Endometrial microvascular endothelial cells (primary cell): ENCODE data around the gene UQCR10. TPM values are rescaled to one million over a fixed set of nuclear protein-coding genes. Genes with fewer than 3 reads are reported as not detected.

Source experiments
- in situ Hi-C: cut with HindIII; loops from 2 replicates; pipeline ENCODE4 v1.10.0; 2017; ENCODE audit warnings: low sequenced_read_pairs, low pct_unique_long_range_greater_than_20kb; ENCODE audit errors: inconsistent ontology term
- total RNA-seq: library from RNA; depleted of rRNA; stranded (reverse); fragments of >200 nt; gene quantifications from one replicate; pipeline ENCODE4 v1.2.3, GENCODE V29; 2015; ENCODE audit errors: inconsistent ontology term

UQCR10 gene
- total RNA-seq, result 59.6 TPM

- in situ Hi-C loops, result no loop called here
Measured at GRCh38 chr22:29767171-29768051, at the start of gene UQCR10. UQCR10 (plus strand) TSS chr22:29767369; CDS start chr22:29767399, 30 bp downstream.

DNA sequence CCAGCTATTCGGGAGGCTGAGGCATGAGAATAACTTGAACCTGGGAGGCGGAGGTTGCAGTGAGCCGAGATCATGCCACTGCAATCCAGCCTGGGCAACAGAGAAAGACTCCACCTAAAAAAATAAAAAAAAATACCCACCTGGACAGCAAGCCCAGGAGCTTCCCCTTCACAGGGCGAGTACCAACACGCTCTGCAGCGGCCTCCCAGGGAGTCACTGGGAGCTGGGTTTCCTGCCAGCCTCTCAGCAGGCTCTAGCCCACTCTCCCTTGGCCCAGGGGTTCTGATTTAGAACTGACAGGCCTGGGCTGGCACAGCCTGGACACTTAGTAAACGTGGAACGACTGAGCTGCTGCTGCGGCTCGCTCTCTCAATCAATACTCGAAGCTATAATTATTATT lies 49.4 kb upstream of the UQCR10 start:
- in situ Hi-C loops, result no loop called here

- in situ Hi-C loops, result no loop called here
Measured at GRCh38 chr22:29718949-29719898, 47.9 kb upstream of the UQCR10 start.

DNA sequence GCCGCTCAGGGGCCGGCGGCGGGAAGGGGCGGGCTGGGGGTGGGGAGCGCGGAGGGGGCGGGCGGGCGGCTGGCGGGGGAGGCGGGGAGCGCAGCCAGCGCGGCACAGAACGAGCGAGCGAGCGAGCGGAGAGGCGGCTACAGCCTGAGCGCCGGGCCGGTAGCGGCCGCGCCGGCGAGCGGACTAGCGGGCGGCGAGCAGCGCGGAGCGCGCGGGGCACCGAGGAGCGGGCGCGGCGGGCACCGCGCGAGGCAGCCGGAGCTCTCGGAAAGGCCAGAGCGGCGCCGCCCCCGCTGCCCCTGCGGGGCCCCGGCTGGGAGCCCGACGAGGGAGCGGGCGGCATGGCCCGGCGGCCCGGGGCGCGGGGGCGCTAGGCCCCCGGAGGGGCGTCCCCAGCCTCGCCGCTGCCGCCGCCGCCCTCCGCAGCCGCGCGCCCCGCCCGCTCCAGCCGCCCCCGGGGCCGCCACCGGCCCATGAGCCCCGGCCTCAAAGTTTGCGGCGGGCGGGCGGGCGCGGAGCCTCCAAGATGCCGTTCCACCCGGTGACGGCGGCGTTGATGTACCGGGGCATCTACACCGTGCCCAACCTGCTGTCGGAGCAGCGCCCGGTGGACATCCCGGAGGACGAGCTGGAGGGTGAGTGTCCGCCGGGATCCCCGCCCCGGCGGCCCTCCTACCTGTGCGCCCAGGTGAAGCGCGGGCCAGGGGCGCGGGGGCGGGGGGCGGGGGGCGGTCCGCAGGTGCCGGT lies 47.1 kb upstream of the UQCR10 start, which contains the start of gene CABP7:
TSS of gene CABP7 (plus strand) at position 105 of the 747 bp plus-strand sequence. CDS start at position 527, 422 bp downstream.
- in situ Hi-C loops, result no loop called here

- in situ Hi-C loops, result no loop called here
Measured at GRCh38 chr22:29720811-29721323, 46.3 kb upstream of the UQCR10 start.

DNA sequence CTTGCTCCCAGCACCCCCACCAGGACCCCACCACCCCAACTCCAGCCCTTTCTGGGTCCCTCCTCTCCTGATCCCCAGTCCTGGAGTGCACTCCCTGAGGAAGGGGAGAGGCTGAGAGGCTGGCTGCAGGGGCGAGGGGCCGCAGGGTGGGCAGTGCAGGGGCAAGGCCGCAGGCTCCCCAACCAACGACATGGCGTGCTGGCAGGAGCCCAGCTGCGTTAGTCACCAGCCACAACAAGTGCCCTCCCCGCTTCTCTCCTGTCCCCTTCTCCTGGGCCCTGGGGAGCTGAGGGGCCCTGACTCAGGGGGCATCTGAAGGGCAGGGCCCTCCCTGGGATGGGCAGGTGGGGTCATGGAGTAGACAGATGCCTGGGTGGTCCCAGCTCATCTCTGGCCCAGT lies 45.0 kb upstream of the UQCR10 start:
- in situ Hi-C loops, result no loop called here

- in situ Hi-C loops, result no loop called here
Measured at GRCh38 chr22:29722587-29722986, 44.6 kb upstream of the UQCR10 start.

- in situ Hi-C loops, result no loop called here
Measured at GRCh38 chr22:29723766-29724165, 43.4 kb upstream of the UQCR10 start.

DNA sequence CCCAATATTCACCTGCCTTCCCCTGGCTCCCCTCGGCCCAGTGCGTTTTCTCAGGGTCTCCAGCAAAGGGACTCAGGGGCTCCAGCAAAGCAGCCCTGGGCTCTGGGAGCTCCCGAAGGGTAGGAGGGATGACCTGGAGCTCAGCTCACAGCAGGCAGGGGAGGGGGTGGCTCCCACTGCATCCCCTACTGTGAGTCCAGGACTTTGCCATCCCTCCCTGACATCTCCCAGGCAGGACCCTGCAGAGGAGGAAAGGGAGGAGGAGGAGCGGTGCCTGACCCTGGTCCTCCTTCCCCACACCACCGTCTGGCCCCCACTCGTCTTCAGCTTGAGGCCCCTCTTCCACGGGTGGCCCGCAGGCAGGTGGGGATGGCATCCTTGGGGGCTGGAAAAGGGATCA lies 42.3 kb upstream of the UQCR10 start:
- in situ Hi-C loops, result no loop called here

- in situ Hi-C loops, result no loop called here
Measured at GRCh38 chr22:29726106-29726505, 41.1 kb upstream of the UQCR10 start.

- in situ Hi-C loops, result no loop called here
Measured at GRCh38 chr22:29726512-29727130, 40.5 kb upstream of the UQCR10 start.

DNA sequence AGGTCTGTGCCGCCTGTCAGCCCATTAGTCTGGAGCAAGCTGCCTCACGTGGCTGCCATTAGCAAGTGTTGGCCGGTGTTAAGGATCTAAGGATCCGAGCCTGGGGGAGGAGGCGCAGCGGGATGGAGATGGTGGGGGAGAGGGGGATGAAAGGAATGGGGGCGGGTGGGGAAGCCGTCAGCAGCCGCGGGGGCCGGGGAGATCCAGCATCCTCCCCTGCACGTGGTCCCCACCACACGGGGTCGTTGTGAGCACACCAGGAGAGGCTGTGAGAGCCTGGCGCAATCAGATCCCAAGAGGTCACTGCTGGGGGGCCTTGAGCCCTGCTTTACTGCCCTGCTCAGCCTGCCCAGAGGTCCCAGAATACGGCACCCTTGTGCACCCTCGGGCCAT lies 40.0 kb upstream of the UQCR10 start:
- in situ Hi-C loops, result no loop called here

DNA sequence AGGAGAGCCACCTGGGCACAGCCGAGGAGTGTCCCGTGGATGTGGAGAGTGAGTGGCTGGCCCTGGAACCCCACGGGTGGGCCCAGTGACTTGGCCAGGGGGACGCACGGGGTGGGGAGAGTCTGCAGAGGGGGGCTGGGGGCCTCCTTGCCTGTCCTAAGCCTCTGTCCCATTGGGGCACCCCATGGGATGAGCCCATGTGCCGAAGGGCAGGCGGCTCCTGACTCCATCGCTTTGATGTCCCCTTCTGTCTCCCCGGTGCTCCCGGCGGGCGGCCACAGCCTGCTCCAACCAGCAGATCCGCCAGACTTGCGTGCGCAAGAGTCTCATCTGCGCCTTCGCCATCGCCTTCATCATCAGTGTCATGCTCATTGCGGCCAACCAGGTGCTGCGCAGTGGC lies 38.0 kb upstream of the UQCR10 start:
- in situ Hi-C loops, result no loop called here

- in situ Hi-C loops, result no loop called here
Measured at GRCh38 chr22:29731058-29731850, 35.9 kb upstream of the UQCR10 start.

DNA sequence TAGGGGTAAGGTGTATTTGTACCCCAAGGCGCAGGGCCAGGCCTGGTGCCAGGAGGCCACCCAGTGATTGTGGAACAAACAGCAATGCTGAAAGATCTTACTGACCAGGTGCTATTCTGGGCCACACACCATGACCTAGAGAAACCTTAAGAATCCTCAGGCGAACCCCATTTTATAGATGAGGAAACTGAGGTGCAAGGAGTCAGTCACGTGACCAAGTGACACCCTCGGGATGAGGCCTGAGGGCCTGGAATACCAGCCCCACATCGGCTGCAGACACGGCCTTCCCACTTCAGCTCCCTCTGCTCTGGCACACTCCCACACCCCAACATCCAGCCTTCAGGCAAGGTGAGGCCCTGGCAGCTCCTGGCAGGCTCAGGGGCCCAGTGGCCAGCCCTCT lies 34.3 kb upstream of the UQCR10 start:
- in situ Hi-C loops, result no loop called here

GRCh38 chr22:29733362-29734201 lies 33.6 kb upstream of the UQCR10 start:
- in situ Hi-C loops, result no loop called here

- in situ Hi-C loops, result no loop called here
Measured at GRCh38 chr22:29734406-29734805, 32.8 kb upstream of the UQCR10 start.
